Neural cell (in vitro differentiated cells): Measurements from ENCODE around the gene FNDC3B. TPM values are rescaled to one million over a fixed set of nuclear protein-coding genes. Genes with fewer than 3 reads are reported as not detected.

Source experiments
- H2AFZ ChIP-seq: fragments of 200-600, 300-800 bp; sonication (generic), shearing (Covaris generic); 2 replicates; pipeline ENCODE4 v1.6.0; 2014; ENCODE audit warnings: low read depth, mild to moderate bottlenecking, antibody characterized with exemption, low read length, moderate library complexity
- H3F3A ChIP-seq: fragments of 200-600 bp; shearing (Covaris generic); 2 replicates; pipeline ENCODE4 v1.6.1; 2016; ENCODE audit warnings: mild to moderate bottlenecking, moderate library complexity, mixed read lengths, antibody characterized with exemption, low read length; ENCODE audit not compliant: insufficient read depth, poor library complexity, severe bottlenecking
- H3K27ac ChIP-seq: fragments of 200-600, 300-800 bp; sonication (generic), shearing (Covaris generic); 2 replicates; pipeline ENCODE4 v1.5.1; 2014; ENCODE audit warnings: mild to moderate bottlenecking, low read length, moderate library complexity
- H3K27me3 ChIP-seq: fragments of 300-800, 200-600 bp; sonication (generic), shearing (Covaris generic); 2 replicates; pipeline ENCODE4 v1.6.0; 2014; ENCODE audit warnings: mild to moderate bottlenecking, low read depth, low read length, moderate library complexity; ENCODE audit not compliant: insufficient read depth
- H3K36me3 ChIP-seq: fragments of 300-800, 200-600 bp; sonication (generic), shearing (Covaris generic); 2 replicates; pipeline ENCODE4 v1.5.1; 2014; ENCODE audit warnings: mild to moderate bottlenecking, antibody characterized with exemption, low read length, moderate library complexity; ENCODE audit not compliant: insufficient read depth
- H3K4me2 ChIP-seq: fragments of 300-800, 200-600 bp; sonication (generic), shearing (Covaris generic); 2 replicates; pipeline ENCODE4 v1.6.0; 2014; ENCODE audit warnings: mild to moderate bottlenecking, low read length
- H3K4me3 ChIP-seq: fragments of 300-800, 200-600 bp; sonication (generic), shearing (Covaris generic); 2 replicates; pipeline ENCODE4 v1.5.1; 2014; ENCODE audit warnings: mild to moderate bottlenecking, low read length, moderate library complexity
- H3K79me2 ChIP-seq: fragments of 200-600 bp; shearing (Covaris generic); replicated peaks from 2 replicates; pipeline ENCODE4 v1.6.0; 2014; ENCODE audit warnings: mild to moderate bottlenecking, low read length, moderate library complexity; ENCODE audit not compliant: insufficient read depth
- H3K9ac ChIP-seq: fragments of 300-800, 200-600 bp; sonication (generic), shearing (Covaris generic); 2 replicates; pipeline ENCODE4 v1.6.1; 2016; ENCODE audit warnings: mild to moderate bottlenecking, low read length, mixed read lengths
- H3K9me2 ChIP-seq: fragments of 200-600 bp; shearing (Covaris generic); 2 replicates; pipeline ENCODE4 v1.6.1; 2016; ENCODE audit warnings: mild to moderate bottlenecking, low read length, mixed read lengths; ENCODE audit not compliant: insufficient read depth
- H3K9me3 ChIP-seq: fragments of 200-600, 300-800 bp; sonication (generic), shearing (Covaris generic); 2 replicates; pipeline ENCODE4 v1.6.1; 2016; ENCODE audit warnings: mild to moderate bottlenecking, mixed run types, low read length, moderate library complexity, mixed read lengths
- H4K20me1 ChIP-seq: fragments of 200-600 bp; shearing (Covaris generic); 2 replicates; pipeline ENCODE4 v1.6.1; 2016; ENCODE audit warnings: mild to moderate bottlenecking, mixed run types; ENCODE audit not compliant: insufficient read depth
- CTCF ChIP-seq: fragments of 450-650 bp; IDR thresholded peaks from 2 replicates; pipeline ENCODE4 v1.5.1; 2014; ENCODE audit warnings: antibody characterized with exemption, mild to moderate bottlenecking, moderate library complexity; ENCODE audit not compliant: poor library complexity, severe bottlenecking
- EP300 ChIP-seq: fragments of 450-650 bp; conservative IDR thresholded peaks from 2 replicates; pipeline ENCODE4 v1.6.1; 2014; ENCODE audit warnings: antibody characterized with exemption, mild to moderate bottlenecking, moderate library complexity; ENCODE audit not compliant: poor library complexity, severe bottlenecking
- EZH2 ChIP-seq: fragments of 200-600, 300-800 bp; shearing (Covaris generic), sonication (generic); IDR thresholded peaks from 2 replicates; pipeline ENCODE4 v1.6.1; 2014; ENCODE audit warnings: antibody characterized with exemption, low read length, borderline replicate concordance, mild to moderate bottlenecking; ENCODE audit not compliant: insufficient read depth, poor library complexity, severe bottlenecking
- MXI1 ChIP-seq: fragments of 450-650 bp; conservative IDR thresholded peaks from 2 replicates; pipeline ENCODE4 v1.6.1; 2014; ENCODE audit warnings: antibody characterized with exemption, mild to moderate bottlenecking; ENCODE audit not compliant: poor library complexity, severe bottlenecking
- POLR2AphosphoS5 ChIP-seq: IDR thresholded peaks from 2 replicates; pipeline ENCODE4 v1.6.1; 2012
- RAD21 ChIP-seq: fragments of 450-650 bp; conservative IDR thresholded peaks from 2 replicates; pipeline ENCODE4 v1.6.1; 2014; ENCODE audit warnings: antibody characterized with exemption, mild to moderate bottlenecking, moderate library complexity
- SMC3 ChIP-seq: fragments of 450-650 bp; conservative IDR thresholded peaks from 2 replicates; pipeline ENCODE4 v1.6.1; 2014; ENCODE audit warnings: antibody characterized with exemption, mild to moderate bottlenecking, moderate library complexity; ENCODE audit not compliant: poor library complexity
- TAF1 ChIP-seq: IDR thresholded peaks from 2 replicates; pipeline ENCODE4 v1.6.1; 2012; ENCODE audit warnings: low read depth
- polyA plus RNA-seq: library from polyadenylated mRNA; depleted of rRNA; stranded (reverse); fragments of >200 nt; gene quantifications from 2 replicates; pipeline ENCODE4 v1.2.3, GENCODE V29; 2014
- TF ChIP-seq, protein P1 (sequence below): IDR thresholded peaks from 2 replicates; pipeline ENCODE4 v1.6.1; 2012; ENCODE audit warnings: borderline replicate concordance

FNDC3B gene
- polyA plus RNA-seq, 1 donor from 2014 or later = 4.9 TPM

GRCh38 chr3:172038798-172039435 is 461 bp upstream of the FNDC3B start:
- Histone ChIP-seq H3K9me2 (no peaks in the 10 kb centered on the region), H3K36me3 (no peaks in the 10 kb centered on the region), H2AFZ (peak overlapping the region; percentile 75), H3K27me3 (no peaks in the 10 kb centered on the region), H3F3A (no peaks in the 10 kb centered on the region), H3K4me3 (peak overlapping the region; percentile 93), H3K4me2 (peak overlapping the region; percentile 65), H3K27ac (peak overlapping the region; percentile 70), H3K9me3 (no peaks in the 10 kb centered on the region), H3K9ac (peak overlapping the region; percentile 79), H3K79me2 (peaks cover 32% of the 10 kb centered on the region), H4K20me1 (no peaks in the 10 kb centered on the region)
- TF ChIP-seq CTCF = no peak
- TF ChIP-seq POLR2AphosphoS5 = no peak
- no peak for TF ChIP-seq EP300
- no peak for TF ChIP-seq SMC3
- TF ChIP-seq, protein P1, sequence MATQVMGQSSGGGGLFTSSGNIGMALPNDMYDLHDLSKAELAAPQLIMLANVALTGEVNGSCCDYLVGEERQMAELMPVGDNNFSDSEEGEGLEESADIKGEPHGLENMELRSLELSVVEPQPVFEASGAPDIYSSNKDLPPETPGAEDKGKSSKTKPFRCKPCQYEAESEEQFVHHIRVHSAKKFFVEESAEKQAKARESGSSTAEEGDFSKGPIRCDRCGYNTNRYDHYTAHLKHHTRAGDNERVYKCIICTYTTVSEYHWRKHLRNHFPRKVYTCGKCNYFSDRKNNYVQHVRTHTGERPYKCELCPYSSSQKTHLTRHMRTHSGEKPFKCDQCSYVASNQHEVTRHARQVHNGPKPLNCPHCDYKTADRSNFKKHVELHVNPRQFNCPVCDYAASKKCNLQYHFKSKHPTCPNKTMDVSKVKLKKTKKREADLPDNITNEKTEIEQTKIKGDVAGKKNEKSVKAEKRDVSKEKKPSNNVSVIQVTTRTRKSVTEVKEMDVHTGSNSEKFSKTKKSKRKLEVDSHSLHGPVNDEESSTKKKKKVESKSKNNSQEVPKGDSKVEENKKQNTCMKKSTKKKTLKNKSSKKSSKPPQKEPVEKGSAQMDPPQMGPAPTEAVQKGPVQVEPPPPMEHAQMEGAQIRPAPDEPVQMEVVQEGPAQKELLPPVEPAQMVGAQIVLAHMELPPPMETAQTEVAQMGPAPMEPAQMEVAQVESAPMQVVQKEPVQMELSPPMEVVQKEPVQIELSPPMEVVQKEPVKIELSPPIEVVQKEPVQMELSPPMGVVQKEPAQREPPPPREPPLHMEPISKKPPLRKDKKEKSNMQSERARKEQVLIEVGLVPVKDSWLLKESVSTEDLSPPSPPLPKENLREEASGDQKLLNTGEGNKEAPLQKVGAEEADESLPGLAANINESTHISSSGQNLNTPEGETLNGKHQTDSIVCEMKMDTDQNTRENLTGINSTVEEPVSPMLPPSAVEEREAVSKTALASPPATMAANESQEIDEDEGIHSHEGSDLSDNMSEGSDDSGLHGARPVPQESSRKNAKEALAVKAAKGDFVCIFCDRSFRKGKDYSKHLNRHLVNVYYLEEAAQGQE = no peak
- TF ChIP-seq MXI1 = no peak
- no peak for TF ChIP-seq TAF1
- TF ChIP-seq EZH2 = no peak
- no peak for TF ChIP-seq RAD21

DNA sequence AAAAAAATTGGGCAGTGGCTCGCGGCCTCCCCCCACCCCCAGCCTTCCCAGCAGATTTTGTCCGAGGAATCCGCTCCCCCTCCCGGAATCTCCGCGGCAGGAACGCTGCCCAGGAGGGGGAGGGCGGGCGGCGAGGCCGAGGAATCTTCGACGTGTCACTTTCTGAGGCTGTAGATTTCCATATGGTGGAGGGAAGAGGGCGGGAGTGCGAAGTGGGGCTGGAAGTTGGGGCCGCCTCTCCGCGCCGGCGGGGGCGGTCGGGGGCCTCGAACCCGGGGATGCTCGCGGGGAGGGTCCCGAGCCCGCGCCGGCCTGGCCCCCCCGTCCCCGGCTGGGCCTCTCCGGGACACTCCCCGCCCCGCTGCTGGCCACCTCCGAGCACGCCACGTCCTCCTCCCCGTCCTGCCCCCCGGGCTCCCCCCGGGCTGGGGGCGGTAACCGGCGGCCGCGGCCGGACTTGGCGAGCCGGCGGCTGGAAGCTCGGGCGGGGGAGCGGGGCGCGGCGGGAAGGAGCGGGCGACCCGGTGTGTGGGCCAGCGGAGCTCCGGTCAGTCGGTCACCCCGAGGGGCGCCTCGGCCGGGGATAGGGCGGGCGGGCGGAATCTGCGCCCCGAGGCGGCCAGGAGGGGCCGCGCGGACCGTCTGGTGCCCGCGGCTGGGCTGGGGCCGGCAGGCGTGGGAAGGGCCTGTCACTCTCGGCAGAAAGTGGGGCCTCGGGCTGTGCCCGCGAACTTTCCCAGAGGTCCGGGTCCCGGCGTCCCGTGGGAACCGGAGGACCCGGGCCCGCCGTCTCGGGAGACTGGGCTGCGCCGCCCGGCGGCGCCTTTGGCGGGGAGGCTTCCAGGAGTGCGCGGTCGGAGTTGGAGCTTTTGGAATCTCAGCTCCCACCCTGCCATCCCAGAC is 951 bp downstream of the FNDC3B start:
- no peaks in the 10 kb centered on the region for H4K20me1 ChIP-seq
- H3K9ac ChIP-seq = peak overlapping the region; percentile 79
- H3K4me3 ChIP-seq = peak overlapping the region; percentile 93
- peak overlapping the region; percentile 75 for H2AFZ ChIP-seq
- no peaks in the 10 kb centered on the region for H3K9me2 ChIP-seq
- H3K27ac ChIP-seq = peak overlapping the region; percentile 70
- TF ChIP-seq RAD21 (no peak), EZH2 (no peak), MXI1 (no peak), EP300 (no peak), TAF1 (no peak), POLR2AphosphoS5 (no peak), SMC3 (no peak), CTCF (no peak)
- TF ChIP-seq, protein P1 = no peak
- H3K9me3 ChIP-seq = no peaks in the 10 kb centered on the region
- no peaks in the 10 kb centered on the region for H3K27me3 ChIP-seq
- no peaks in the 10 kb centered on the region for H3F3A ChIP-seq
- peaks cover 42% of the 10 kb centered on the region for H3K79me2 ChIP-seq
- peak overlapping the region; percentile 32 for H3K4me2 ChIP-seq
- H3K36me3 ChIP-seq = no peaks in the 10 kb centered on the region
